Limb (tissue), 2 donors: ENCODE measurements around the gene ADGRE1.
"Not testable (repeated sequence)": the region's sequence is repeated elsewhere in the genome, so short reads cannot be mapped to it uniquely, and the experiment has no call there.

Experiments
- DNase-seq, 2 donors: peaks; one replicate each; pipeline ENCODE4 v3.0.0-alpha.2; 2016; ENCODE audit errors: extremely low spot score in 2 of 2

ADGRE1 gene

GRCh38 chr19:6887316-6887715 is at the start of gene ADGRE1:
TSS of gene ADGRE1 (plus strand) at chr19:6887579. CDS start at chr19:6887609, 30 bp downstream.
- DNase-seq, result no peak

GRCh38 chr19:6838062-6838655 is 49.2 kb upstream of the ADGRE1 start:
- no peak for DNase-seq

GRCh38 chr19:6842871-6843607 is 44.3 kb upstream of the ADGRE1 start:
- no peak for DNase-seq

- no peak for DNase-seq
Observed at GRCh38 chr19:6847828-6848200, 39.6 kb upstream of the ADGRE1 start.

- no peak for DNase-seq
Observed at GRCh38 chr19:6848986-6849385, 38.4 kb upstream of the ADGRE1 start.

- DNase-seq, result no peak
Observed at GRCh38 chr19:6849876-6850275, 37.5 kb upstream of the ADGRE1 start.

- DNase-seq, result no peak
Observed at GRCh38 chr19:6851359-6851758, 36.0 kb upstream of the ADGRE1 start.

GRCh38 chr19:6852001-6852400 is 35.4 kb upstream of the ADGRE1 start:
- no peak for DNase-seq

GRCh38 chr19:6853868-6854267 is 33.5 kb upstream of the ADGRE1 start:
- no peak for DNase-seq

GRCh38 chr19:6854758-6855157 is 32.6 kb upstream of the ADGRE1 start:
- no peak for DNase-seq

GRCh38 chr19:6856749-6857372 is 30.5 kb upstream of the ADGRE1 start:
- DNase-seq, result no peak

- no peak for DNase-seq
Observed at GRCh38 chr19:6861683-6862286, 25.6 kb upstream of the ADGRE1 start.

- DNase-seq, result peak; percentile 66 to 83
Observed at GRCh38 chr19:6862673-6863078, 24.7 kb upstream of the ADGRE1 start.

GRCh38 chr19:6864325-6864940 is 22.9 kb upstream of the ADGRE1 start:
- no peak for DNase-seq

GRCh38 chr19:6865849-6866248 is 21.5 kb upstream of the ADGRE1 start:
- no peak for DNase-seq

- DNase-seq, result no peak
Observed at GRCh38 chr19:6866741-6867151, 20.6 kb upstream of the ADGRE1 start.

- DNase-seq, result no peak
Observed at GRCh38 chr19:6868351-6868750, 19.0 kb upstream of the ADGRE1 start.

- DNase-seq, result not testable (repeated sequence)
Observed at GRCh38 chr19:6869151-6869882, 18.1 kb upstream of the ADGRE1 start.

- no peak for DNase-seq
Observed at GRCh38 chr19:6873708-6874431, 13.5 kb upstream of the ADGRE1 start.

- DNase-seq, result no peak
Observed at GRCh38 chr19:6875218-6875617, 12.2 kb upstream of the ADGRE1 start.

- DNase-seq, result no peak
Observed at GRCh38 chr19:6876748-6877147, 10.6 kb upstream of the ADGRE1 start.
